HepG2 (cell line): ENCODE data around the gene NMT2. TPM values are rescaled to one million over a fixed set of nuclear protein-coding genes. Genes with fewer than 3 reads are reported as not detected.

ENCODE experiments used
- AGO1 ChIP-seq: fragments of 200-400 bp; formaldehyde crosslinking; IDR thresholded peaks from 2 replicates; pipeline ENCODE4 v1.6.1; 2017; ENCODE audit warnings: mild to moderate bottlenecking, low read depth, low read length, moderate library complexity; ENCODE audit not compliant: poor library complexity, severe bottlenecking
- ARID4A ChIP-seq: sonication (generic); formaldehyde crosslinking; IDR thresholded peaks from 2 replicates; pipeline ENCODE4 v1.5.0; 2020; ENCODE audit warnings: mild to moderate bottlenecking, missing genetic modification reagents, borderline replicate concordance
- CSRNP2 ChIP-seq: sonication (generic); formaldehyde crosslinking; conservative IDR thresholded peaks from 2 replicates; pipeline ENCODE4 v1.8.0; 2022; ENCODE audit warnings: low read depth, missing genetic modification reagents
- NR2F2 ChIP-seq: IDR thresholded peaks from 2 replicates; pipeline ENCODE4 v1.6.1; 2012; ENCODE audit warnings: low read depth, inconsistent platforms, borderline replicate concordance
- ZBTB10 ChIP-seq: sonication (generic); formaldehyde crosslinking; IDR thresholded peaks from 2 replicates; pipeline ENCODE4 v1.4.0; 2020; ENCODE audit warnings: missing genetic modification reagents, borderline replicate concordance
- ZBTB8A ChIP-seq: sonication (generic); formaldehyde crosslinking; IDR thresholded peaks from 2 replicates; pipeline ENCODE4 v1.4.0; 2020; ENCODE audit warnings: mild to moderate bottlenecking, low read depth, missing genetic modification reagents, borderline replicate concordance
- ZNF609 ChIP-seq: sonication (generic); formaldehyde crosslinking; IDR thresholded peaks from 2 replicates; pipeline ENCODE4 v1.4.0; 2020; ENCODE audit warnings: mild to moderate bottlenecking, missing genetic modification reagents, borderline replicate concordance
- ZNF713 ChIP-seq: sonication (generic); formaldehyde crosslinking; IDR thresholded peaks from 2 replicates; pipeline ENCODE4 v1.4.0; 2020; ENCODE audit warnings: mild to moderate bottlenecking, missing genetic modification reagents
- ZNF800 ChIP-seq: sonication (generic); formaldehyde crosslinking; IDR thresholded peaks from 2 replicates; pipeline ENCODE4 v1.4.0; 2020; ENCODE audit warnings: missing genetic modification reagents
- polyA plus RNA-seq, 8 experiments: library from polyadenylated mRNA; depleted of rRNA in 3 of 8; stranded (reverse) in 7 of 8; unstranded in 1 of 8; fragments of >200 nt; fragmentation: Illumina TruSeq in 4 of 8; extraction: Trizol in 4 of 8; gene quantifications; 2 replicates each; pipeline versions ENCODE4 v1.2.1 to v1.2.3, GENCODE V29; 2011 to 2016; ENCODE audit warnings: low read depth in 4 of 8, missing spikeins in 1 of 8, mixed read lengths in 1 of 8; ENCODE audit not compliant: insufficient read depth in 1 of 8
- total RNA-seq, 5 experiments: library from RNA; depleted of rRNA; stranded (reverse); fragments of >200 nt; fragmentation: Illumina TruSeq; extraction: Trizol; gene quantifications; 2 replicates each; pipeline ENCODE4 v1.2.3, GENCODE V29; 2016; ENCODE audit warnings: low read depth in 1 of 5

NMT2 gene
- total and polyA plus RNA-seq, 2 of the 13 experiments (the other 11 are each of a cell fraction or from before 2014, with no cell fraction given) = 10.1 to 23.8 TPM

- peak; percentile 91 for TF ChIP-seq ZNF800
- peak; percentile 96 for TF ChIP-seq ARID4A
- TF ChIP-seq ZNF609 (CRISPR knock-in tag) = peak; percentile 65; the same call in 1 of the 2 replicates
- TF ChIP-seq NR2F2 = no peak; the same call in 1 of the 2 replicates
- peak; percentile 80; the same call in 1 of the 2 replicates for TF ChIP-seq ZBTB8A (CRISPR knock-in tag)
- TF ChIP-seq CSRNP2 = peak; percentile 80; the same call in 1 of the 2 replicates
- peak; percentile 94; the same call in 1 of the 2 replicates for TF ChIP-seq ZNF713 (CRISPR knock-in tag)
- TF ChIP-seq ZBTB10 (CRISPR knock-in tag) = peak; percentile 86; the same call in 1 of the 2 replicates
- TF ChIP-seq AGO1 = peak; percentile 56
Observed at GRCh38 chr10:15097011-15097812, 71.3 kb downstream of the NMT2 start, which contains the start of gene RPP38 (continued).
